MM.1S (cell line): ENCODE data around the gene TXLNA.

Experiments
- DNase-seq: peaks from one replicate; pipeline ENCODE4 v3.0.0-alpha.2; 2015
- H2AFZ ChIP-seq: fragments of 300-600 bp; sonication (generic); 2 replicates; pipeline ENCODE4 v1.6.0; 2016; ENCODE audit warnings: antibody characterized with exemption, low read length
- H3F3A ChIP-seq: fragments of 300-600 bp; sonication (generic); 2 replicates; pipeline ENCODE4 v1.6.1; 2016; ENCODE audit warnings: mild to moderate bottlenecking, antibody characterized with exemption, low read length, moderate library complexity, mixed read lengths; ENCODE audit not compliant: insufficient read depth
- H3K27ac ChIP-seq: fragments of 300-600 bp; sonication (generic); 2 replicates; pipeline ENCODE4 v1.5.1; 2016; ENCODE audit warnings: mild to moderate bottlenecking, low read length
- H3K27me3 ChIP-seq: fragments of 300-600 bp; sonication (generic); replicated peaks from 2 replicates; pipeline ENCODE4 v1.6.0; 2016; ENCODE audit warnings: low read length; ENCODE audit not compliant: insufficient read depth
- H3K36me3 ChIP-seq: fragments of 300-600 bp; sonication (generic); replicated peaks from 2 replicates; pipeline ENCODE4 v1.6.1; 2016; ENCODE audit warnings: mild to moderate bottlenecking, low read length, mixed read lengths; ENCODE audit not compliant: insufficient read depth
- H3K4me1 ChIP-seq: fragments of 300-600 bp; sonication (generic); 2 replicates; pipeline ENCODE4 v1.6.1; 2016; ENCODE audit warnings: low read length, mixed read lengths
- H3K4me2 ChIP-seq: fragments of 300-600 bp; sonication (generic); 2 replicates; pipeline ENCODE4 v1.6.0; 2016; ENCODE audit warnings: low read depth, low read length
- H3K4me3 ChIP-seq: fragments of 300-600 bp; sonication (generic); 2 replicates; pipeline ENCODE4 v1.5.1; 2016; ENCODE audit warnings: low read length, mixed read lengths
- H3K79me2 ChIP-seq: fragments of 300-600 bp; sonication (generic); 2 replicates; pipeline ENCODE4 v1.6.1; 2016; ENCODE audit warnings: mixed run types, low read length, mixed read lengths
- H3K9ac ChIP-seq: fragments of 300-600 bp; sonication (generic); 2 replicates; pipeline ENCODE4 v1.6.1; 2016; ENCODE audit warnings: low read length, mixed read lengths
- H3K9me2 ChIP-seq: fragments of 300-600 bp; sonication (generic); replicated peaks from 2 replicates; pipeline ENCODE4 v1.6.1; 2016; ENCODE audit warnings: mild to moderate bottlenecking, low read length, mixed read lengths; ENCODE audit not compliant: insufficient read depth
- H3K9me3 ChIP-seq: fragments of 300-600 bp; sonication (generic); replicated peaks from 2 replicates; pipeline ENCODE4 v1.6.1; 2016; ENCODE audit warnings: mild to moderate bottlenecking, low read length, mixed read lengths; ENCODE audit not compliant: insufficient read depth
- H4K20me1 ChIP-seq: fragments of 300-600 bp; sonication (generic); 2 replicates; pipeline ENCODE4 v1.6.1; 2016; ENCODE audit warnings: mild to moderate bottlenecking, low read length, moderate library complexity, mixed read lengths; ENCODE audit not compliant: insufficient read depth
- EZH2 ChIP-seq: fragments of 300-600 bp; sonication (generic); optimal IDR thresholded peaks from 2 replicates; pipeline ENCODE3; 2017; ENCODE audit warnings: low read depth, mild to moderate bottlenecking, antibody characterized with exemption, low read length, mixed read lengths
- EZH2phosphoT487 ChIP-seq: fragments of 300-600 bp; sonication (generic); IDR thresholded peaks from 2 replicates; pipeline ENCODE4 v1.6.1; 2018; ENCODE audit warnings: antibody characterized with exemption, low read length
- TF ChIP-seq, protein P1 (sequence below): fragments of 300-600 bp; sonication (generic); IDR thresholded peaks from 2 replicates; pipeline ENCODE4 v1.5.1; 2016; ENCODE audit warnings: antibody characterized with exemption, low read length, mixed read lengths

Gene TXLNA

DNA sequence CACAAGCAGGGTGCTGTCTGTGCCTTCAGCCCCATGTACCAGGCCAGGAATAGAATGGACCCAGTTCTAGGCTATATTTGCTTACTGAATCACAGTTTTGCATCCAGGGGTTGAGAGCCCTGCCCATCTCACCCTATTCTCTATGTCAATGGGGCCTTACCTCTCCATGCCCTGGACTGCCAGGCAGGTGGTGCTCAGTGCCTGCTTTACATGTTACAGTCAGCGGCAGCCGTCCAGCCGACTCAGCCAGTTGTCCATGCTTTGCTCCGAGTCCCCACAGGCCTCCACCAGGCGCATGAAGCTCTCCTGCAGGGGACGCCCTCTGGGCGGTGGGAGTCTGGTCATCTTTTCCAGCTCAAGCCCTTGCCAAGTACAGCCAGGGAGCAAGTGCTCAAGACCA lies 55.3 kb downstream of the TXLNA start:
- H3K4me1 ChIP-seq: no peaks in the 10 kb centered on the region
- no peaks in the 10 kb centered on the region for H3K79me2 ChIP-seq
- no peaks in the 10 kb centered on the region for H3K9me3 ChIP-seq
- no peak overlapping the region for H3K4me2 ChIP-seq
- H3K4me3 ChIP-seq: no peak overlapping the region
- no peak for DNase-seq
- H3K9me2 ChIP-seq: no peaks in the 10 kb centered on the region
- H3F3A ChIP-seq: no peaks in the 10 kb centered on the region
- H2AFZ ChIP-seq: no peak overlapping the region
- H4K20me1 ChIP-seq: no peaks in the 10 kb centered on the region
- H3K27ac ChIP-seq: no peak overlapping the region
- H3K36me3 ChIP-seq: no peaks in the 10 kb centered on the region; the same call in 1 of the 2 replicates
- no peak for TF ChIP-seq EZH2
- no peak overlapping the region for H3K9ac ChIP-seq
- H3K27me3 ChIP-seq: no peaks in the 10 kb centered on the region

DNA sequence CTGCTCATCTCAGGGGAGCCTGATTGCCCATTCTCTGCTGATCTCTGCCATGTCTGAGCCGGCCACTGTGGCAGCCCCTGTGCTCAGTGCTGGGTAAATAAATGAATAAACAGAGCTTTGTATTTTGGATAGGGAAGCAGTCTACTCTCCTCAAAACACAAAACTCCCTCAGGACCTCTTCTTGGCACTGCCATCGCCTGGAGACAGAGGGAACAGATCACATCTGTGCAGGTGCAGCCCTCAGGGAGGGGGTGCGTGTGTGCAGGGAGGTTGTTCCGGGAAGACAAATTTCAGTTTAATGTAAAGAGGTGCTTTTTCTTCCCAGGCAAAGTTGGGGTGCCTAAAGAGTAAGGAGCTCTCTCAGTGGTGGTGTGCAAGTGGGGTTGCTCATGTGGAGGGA lies 59.9 kb downstream of the TXLNA start:
- TF ChIP-seq EZH2: no peak
- no peak for TF ChIP-seq EZH2phosphoT487
- TF ChIP-seq, protein P1, sequence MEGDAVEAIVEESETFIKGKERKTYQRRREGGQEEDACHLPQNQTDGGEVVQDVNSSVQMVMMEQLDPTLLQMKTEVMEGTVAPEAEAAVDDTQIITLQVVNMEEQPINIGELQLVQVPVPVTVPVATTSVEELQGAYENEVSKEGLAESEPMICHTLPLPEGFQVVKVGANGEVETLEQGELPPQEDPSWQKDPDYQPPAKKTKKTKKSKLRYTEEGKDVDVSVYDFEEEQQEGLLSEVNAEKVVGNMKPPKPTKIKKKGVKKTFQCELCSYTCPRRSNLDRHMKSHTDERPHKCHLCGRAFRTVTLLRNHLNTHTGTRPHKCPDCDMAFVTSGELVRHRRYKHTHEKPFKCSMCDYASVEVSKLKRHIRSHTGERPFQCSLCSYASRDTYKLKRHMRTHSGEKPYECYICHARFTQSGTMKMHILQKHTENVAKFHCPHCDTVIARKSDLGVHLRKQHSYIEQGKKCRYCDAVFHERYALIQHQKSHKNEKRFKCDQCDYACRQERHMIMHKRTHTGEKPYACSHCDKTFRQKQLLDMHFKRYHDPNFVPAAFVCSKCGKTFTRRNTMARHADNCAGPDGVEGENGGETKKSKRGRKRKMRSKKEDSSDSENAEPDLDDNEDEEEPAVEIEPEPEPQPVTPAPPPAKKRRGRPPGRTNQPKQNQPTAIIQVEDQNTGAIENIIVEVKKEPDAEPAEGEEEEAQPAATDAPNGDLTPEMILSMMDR: no peak
- Histone ChIP-seq H3K9me2 (no peaks in the 10 kb centered on the region), H3K27me3 (no peaks in the 10 kb centered on the region), H4K20me1 (no peaks in the 10 kb centered on the region), H3K4me2 (no peak overlapping the region), H3K4me3 (no peak overlapping the region), H3K9ac (no peak overlapping the region), H3K36me3 (no peaks in the 10 kb centered on the region), H3K4me1 (no peaks in the 10 kb centered on the region), H3F3A (no peaks in the 10 kb centered on the region), H3K27ac (no peak overlapping the region), H3K9me3 (no peaks in the 10 kb centered on the region), H3K79me2 (no peaks in the 10 kb centered on the region), H2AFZ (no peak overlapping the region)
- DNase-seq: no peak

DNA sequence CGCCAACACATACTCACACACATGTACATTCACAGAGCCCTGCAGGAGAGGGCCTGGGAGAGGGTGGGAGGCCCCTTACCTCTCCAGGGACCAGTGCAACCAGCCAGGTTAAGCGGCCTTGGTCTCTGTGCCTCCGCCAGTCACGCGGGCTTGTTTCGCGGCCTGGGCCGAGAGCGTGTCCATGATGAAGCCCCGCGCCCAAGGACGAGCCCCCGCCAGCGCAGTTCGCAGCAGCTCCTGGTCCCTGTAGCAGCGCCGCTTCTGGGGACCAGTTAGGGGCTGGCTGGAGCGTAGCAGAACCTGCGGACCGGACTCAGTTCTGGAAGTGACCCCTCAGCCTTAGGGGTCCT lies 60.3 kb downstream of the TXLNA start:
- Histone ChIP-seq H3K4me3 (no peak overlapping the region), H3K27ac (no peak overlapping the region), H3K4me2 (peak overlapping the region; percentile 94), H2AFZ (peak overlapping the region; percentile 83), H3K79me2 (no peaks in the 10 kb centered on the region), H3K9ac (no peak overlapping the region), H4K20me1 (no peaks in the 10 kb centered on the region), H3K27me3 (no peaks in the 10 kb centered on the region), H3K9me3 (no peaks in the 10 kb centered on the region), H3K36me3 (no peaks in the 10 kb centered on the region), H3F3A (no peaks in the 10 kb centered on the region), H3K9me2 (no peaks in the 10 kb centered on the region), H3K4me1 (no peaks in the 10 kb centered on the region)
- no peak for DNase-seq
- TF ChIP-seq EZH2phosphoT487 (no peak), EZH2 (no peak)
- TF ChIP-seq, protein P1: no peak

DNA sequence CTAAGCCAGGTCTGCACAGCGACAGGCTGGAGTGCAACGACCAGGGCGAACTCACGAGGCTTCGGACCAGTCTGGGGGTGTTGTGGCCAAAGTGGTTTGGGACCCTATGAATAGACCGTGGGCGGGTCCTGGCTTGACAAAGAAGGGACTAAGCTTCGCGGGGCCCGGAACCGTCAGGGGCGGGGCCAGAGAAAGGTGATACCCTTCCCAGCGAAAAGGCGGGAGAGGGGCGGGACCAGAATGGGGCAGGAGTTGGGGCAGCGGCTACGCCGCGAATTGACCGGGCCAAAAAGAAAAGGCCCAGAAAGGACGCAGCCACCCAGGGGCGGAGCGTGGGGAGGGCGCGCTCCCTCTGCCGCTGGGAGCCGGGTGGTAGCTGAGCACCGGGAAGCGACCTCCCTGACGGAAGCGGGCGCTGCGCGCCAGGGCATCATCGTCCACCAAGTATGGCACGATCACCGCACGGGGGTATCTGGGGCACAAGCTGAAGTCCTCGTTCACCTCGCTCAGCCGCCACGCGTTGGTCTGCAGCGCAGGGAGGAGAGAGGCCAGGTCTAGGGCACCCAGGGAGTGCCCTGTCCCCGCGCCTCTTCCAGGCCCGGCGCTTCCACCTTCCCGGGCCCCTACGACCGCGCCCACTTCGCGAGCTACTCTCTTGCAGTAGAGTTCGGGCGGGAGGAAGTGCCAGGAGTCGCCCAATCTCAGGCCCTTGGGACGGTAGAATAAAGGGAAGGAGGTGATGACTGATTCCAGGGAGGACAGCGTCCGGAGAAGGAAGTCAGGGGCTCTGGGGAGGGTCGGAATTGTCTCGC lies 60.9 kb downstream of the TXLNA start:
- Histone ChIP-seq H3K4me1 (no peaks in the 10 kb centered on the region), H3K27ac (no peak overlapping the region), H3K9me3 (no peaks in the 10 kb centered on the region), H2AFZ (peak overlapping the region; percentile 83), H3K4me3 (peak overlapping the region; percentile 65), H3K9me2 (no peaks in the 10 kb centered on the region), H3K4me2 (peak overlapping the region; percentile 94), H3F3A (no peaks in the 10 kb centered on the region), H3K27me3 (no peaks in the 10 kb centered on the region), H3K79me2 (no peaks in the 10 kb centered on the region), H4K20me1 (no peaks in the 10 kb centered on the region), H3K36me3 (no peaks in the 10 kb centered on the region), H3K9ac (peak overlapping the region; percentile 26; the same call in 1 of the 2 replicates)
- TF ChIP-seq EZH2phosphoT487: no peak
- TF ChIP-seq, protein P1: peak; percentile 24; the same call in 1 of the 2 replicates
- no peak for TF ChIP-seq EZH2
- peak; percentile 14 for DNase-seq
